Fibroblast of lung (primary cell): ENCODE data around the gene CATSPER2. TPM values are rescaled to one million over a fixed set of nuclear protein-coding genes. Genes with fewer than 3 reads are reported as not detected.
"Not testable (repeated sequence)": the region's sequence is repeated elsewhere in the genome, so short reads cannot be mapped to it uniquely, and the experiment has no call there.

ENCODE experiments used
- DNase-seq, 2 donors: peaks; one replicate each; pipeline versions ENCODE4 v3.0.0 to v3.0.0-alpha.2; 2010; ENCODE audit warnings: low read depth in 2 of 2
- H2AFZ ChIP-seq: 2 replicates; pipeline ENCODE4 v1.5.1; 2012; ENCODE audit warnings: low read length, control low read depth, inconsistent platforms
- H3K27ac ChIP-seq: 2 replicates; pipeline ENCODE4 v1.5.1; 2011; ENCODE audit warnings: low read length, control low read depth; ENCODE audit not compliant: insufficient read depth
- H3K27me3 ChIP-seq: 2 replicates; pipeline ENCODE4 v1.5.1; 2011; ENCODE audit warnings: mild to moderate bottlenecking, low read length; ENCODE audit not compliant: control insufficient read depth, insufficient read depth
- H3K36me3 ChIP-seq: 2 replicates; pipeline ENCODE4 v1.5.1; 2011; ENCODE audit warnings: low read length; ENCODE audit not compliant: control insufficient read depth, insufficient read depth
- H3K4me1 ChIP-seq: 2 replicates; pipeline ENCODE4 v1.5.1; 2011; ENCODE audit warnings: low read length; ENCODE audit not compliant: control insufficient read depth, insufficient read depth; ENCODE audit errors: extremely low read depth
- H3K4me2 ChIP-seq: 2 replicates; pipeline ENCODE4 v1.5.1; 2011; ENCODE audit warnings: low read length, control low read depth; ENCODE audit not compliant: insufficient read depth; ENCODE audit errors: extremely low read depth
- H3K4me3 ChIP-seq, 4 experiments: fragments of 200-600 bp in 1 of 4; sonication (generic) in 1 of 4; replicated peaks in 1 of 4; 2 replicates each; pipeline ENCODE4 v1.5.1; 2011 to 2016; ENCODE audit warnings: low read length in 4 of 4, low read depth in 3 of 4, mild to moderate bottlenecking in 3 of 4, control low read depth in 2 of 4, inconsistent platforms in 1 of 4, mixed read lengths in 1 of 4; ENCODE audit not compliant: insufficient read depth in 1 of 4; ENCODE audit errors: control extremely low read depth in 1 of 4
- H3K79me2 ChIP-seq: 2 replicates; pipeline ENCODE4 v1.5.1; 2012; ENCODE audit warnings: mild to moderate bottlenecking, low read length, inconsistent platforms; ENCODE audit not compliant: control insufficient read depth, insufficient read depth
- H3K9ac ChIP-seq: 2 replicates; pipeline ENCODE4 v1.5.1; 2011; ENCODE audit warnings: mild to moderate bottlenecking, low read length, control low read depth; ENCODE audit not compliant: insufficient read depth
- H3K9me3 ChIP-seq: 2 replicates; pipeline ENCODE4 v1.5.1; 2012; ENCODE audit warnings: low read depth, low read length; ENCODE audit not compliant: control insufficient read depth, insufficient read depth
- H4K20me1 ChIP-seq: 2 replicates; pipeline ENCODE4 v1.5.1; 2011; ENCODE audit warnings: low read length; ENCODE audit not compliant: control insufficient read depth, insufficient read depth; ENCODE audit errors: extremely low read depth
- EZH2 ChIP-seq: IDR thresholded peaks from 2 replicates; pipeline ENCODE4 v1.5.1; 2012; ENCODE audit warnings: low read length, control low read depth, mild to moderate bottlenecking; ENCODE audit errors: missing control alignments
- polyA plus RNA-seq, 2 donors: library from polyadenylated mRNA; depleted of rRNA in 1 of 2; stranded (reverse) in 1 of 2; unstranded in 1 of 2; fragments of >200 nt; gene quantifications; 2 replicates each; pipeline ENCODE4 v1.2.1, GENCODE V29; 2011 to 2012; ENCODE audit warnings: missing spikeins in 1 of 2
- total RNA-seq: library from RNA; depleted of rRNA; stranded (reverse); fragments of >200 nt; gene quantifications from 2 replicates; pipeline ENCODE4 v1.2.1, GENCODE V29; 2014
- TF ChIP-seq, protein P1 (sequence below), 2 donors: IDR thresholded peaks in 1 of 2; conservative IDR thresholded peaks in 1 of 2; 1 replicate in 1 of 2; 2 replicates in 1 of 2; pipeline ENCODE4 v1.5.1; 2011 to 2012; ENCODE audit warnings: low read length in 2 of 2, control low read depth in 1 of 2, inconsistent platforms in 1 of 2, low read depth in 1 of 2, mild to moderate bottlenecking in 1 of 2

CATSPER2 gene
- total and polyA plus RNA-seq, 2 donors (not counting 1 experiment from before 2014, with no cell fraction given) = 0.84 to 2.3 TPM

- Histone ChIP-seq H3K4me1 (no peaks in the 10 kb centered on the region), H3K4me3 (no peak overlapping the region), H3K27ac (no peak overlapping the region), H3K9ac (no peak overlapping the region), H3K79me2 (no peaks in the 10 kb centered on the region), H3K4me2 (no peak overlapping the region), H3K9me3 (no peaks in the 10 kb centered on the region), H3K36me3 (no peaks in the 10 kb centered on the region), H4K20me1 (no peaks in the 10 kb centered on the region), H2AFZ (no peak overlapping the region), H3K27me3 (no peaks in the 10 kb centered on the region)
- no peak for DNase-seq
- no peak for TF ChIP-seq EZH2
- TF ChIP-seq, protein P1, sequence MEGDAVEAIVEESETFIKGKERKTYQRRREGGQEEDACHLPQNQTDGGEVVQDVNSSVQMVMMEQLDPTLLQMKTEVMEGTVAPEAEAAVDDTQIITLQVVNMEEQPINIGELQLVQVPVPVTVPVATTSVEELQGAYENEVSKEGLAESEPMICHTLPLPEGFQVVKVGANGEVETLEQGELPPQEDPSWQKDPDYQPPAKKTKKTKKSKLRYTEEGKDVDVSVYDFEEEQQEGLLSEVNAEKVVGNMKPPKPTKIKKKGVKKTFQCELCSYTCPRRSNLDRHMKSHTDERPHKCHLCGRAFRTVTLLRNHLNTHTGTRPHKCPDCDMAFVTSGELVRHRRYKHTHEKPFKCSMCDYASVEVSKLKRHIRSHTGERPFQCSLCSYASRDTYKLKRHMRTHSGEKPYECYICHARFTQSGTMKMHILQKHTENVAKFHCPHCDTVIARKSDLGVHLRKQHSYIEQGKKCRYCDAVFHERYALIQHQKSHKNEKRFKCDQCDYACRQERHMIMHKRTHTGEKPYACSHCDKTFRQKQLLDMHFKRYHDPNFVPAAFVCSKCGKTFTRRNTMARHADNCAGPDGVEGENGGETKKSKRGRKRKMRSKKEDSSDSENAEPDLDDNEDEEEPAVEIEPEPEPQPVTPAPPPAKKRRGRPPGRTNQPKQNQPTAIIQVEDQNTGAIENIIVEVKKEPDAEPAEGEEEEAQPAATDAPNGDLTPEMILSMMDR (conservative IDR thresholded peaks at IDR 0.05 in 1 of 2, IDR thresholded peaks at IDR 0.05 in 1 of 2; ENCODE audit: low read depth in 1 of 2, low read length in 2 of 2) = no peak
Measured at GRCh38 chr15:43625106-43625505, 23.5 kb downstream of the CATSPER2 start.

- not testable (repeated sequence) for H3K36me3 ChIP-seq, H3K4me1 ChIP-seq, H3K27me3 ChIP-seq, H3K4me3 ChIP-seq, H3K27ac ChIP-seq, H3K4me2 ChIP-seq, H4K20me1 ChIP-seq, H3K9me3 ChIP-seq, H2AFZ ChIP-seq, H3K9ac ChIP-seq, DNase-seq, H3K79me2 ChIP-seq
Measured at GRCh38 chr15:43622068-43622799, 26.4 kb downstream of the CATSPER2 start.

DNA sequence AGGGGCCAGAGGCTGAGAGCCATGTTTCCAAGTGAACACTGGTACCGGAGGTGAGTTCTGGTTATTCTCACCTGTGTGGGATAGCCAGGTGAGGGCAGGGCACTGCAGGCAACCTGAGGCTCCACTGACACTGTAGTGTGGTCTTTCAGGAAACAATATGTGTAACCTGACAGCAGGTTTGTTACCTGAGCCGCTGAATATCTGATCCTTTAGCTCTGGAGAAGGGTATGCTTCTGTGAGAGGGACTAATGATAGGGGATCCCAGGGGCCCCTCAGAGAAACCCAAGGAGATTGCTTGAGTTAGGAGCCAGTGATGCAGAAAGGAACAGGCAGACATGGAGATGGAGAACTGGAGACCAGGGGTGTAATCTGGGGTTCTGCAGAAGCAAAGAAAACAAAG lies 29.9 kb downstream of the CATSPER2 start, which contains the start of gene STRC:
TSS of gene STRC (minus strand) at position 101 of the 400 bp plus-strand sequence. CDS start at position 23, 78 bp downstream.
- H3K27me3 ChIP-seq, H2AFZ ChIP-seq, H3K79me2 ChIP-seq, H3K36me3 ChIP-seq, H3K4me1 ChIP-seq, H3K4me3 ChIP-seq, H3K4me2 ChIP-seq, H4K20me1 ChIP-seq, H3K27ac ChIP-seq, H3K9me3 ChIP-seq, DNase-seq, H3K9ac ChIP-seq: not testable (repeated sequence)

- H3K27me3 ChIP-seq, H3K9me3 ChIP-seq, DNase-seq, H3K79me2 ChIP-seq, H3K36me3 ChIP-seq, H4K20me1 ChIP-seq, H3K4me3 ChIP-seq, H3K4me1 ChIP-seq, H3K9ac ChIP-seq, H3K4me2 ChIP-seq, H2AFZ ChIP-seq, H3K27ac ChIP-seq: not testable (repeated sequence)
Measured at GRCh38 chr15:43617750-43618149, 30.9 kb downstream of the CATSPER2 start.

DNA sequence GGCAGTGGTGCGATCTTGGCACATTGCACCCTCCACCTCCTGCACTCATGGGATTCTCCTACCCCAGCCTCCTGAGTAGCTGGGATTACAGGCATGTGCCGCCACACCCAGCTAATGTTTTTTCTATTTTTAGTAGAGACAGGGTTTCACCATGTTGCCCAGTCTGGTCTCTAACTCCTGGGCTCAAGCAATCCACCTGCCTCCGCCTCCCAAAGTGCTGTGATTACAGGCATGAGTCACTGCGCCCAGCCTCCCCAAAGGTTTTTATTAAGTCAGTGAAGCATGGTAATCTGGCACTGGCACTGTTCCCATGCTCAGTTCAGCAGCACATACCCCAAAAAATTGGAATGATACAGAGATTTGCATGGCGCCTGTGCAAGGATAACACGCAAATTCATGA lies 46.4 kb downstream of the CATSPER2 start:
- not testable (repeated sequence) for H3K4me2 ChIP-seq, H3K27me3 ChIP-seq, H3K9ac ChIP-seq, H3K4me1 ChIP-seq, H3K4me3 ChIP-seq, H3K27ac ChIP-seq, H4K20me1 ChIP-seq, H3K9me3 ChIP-seq, H3K36me3 ChIP-seq, H2AFZ ChIP-seq, H3K79me2 ChIP-seq
- DNase-seq = peak in 1 of 2 donors; percentile 36

DNA sequence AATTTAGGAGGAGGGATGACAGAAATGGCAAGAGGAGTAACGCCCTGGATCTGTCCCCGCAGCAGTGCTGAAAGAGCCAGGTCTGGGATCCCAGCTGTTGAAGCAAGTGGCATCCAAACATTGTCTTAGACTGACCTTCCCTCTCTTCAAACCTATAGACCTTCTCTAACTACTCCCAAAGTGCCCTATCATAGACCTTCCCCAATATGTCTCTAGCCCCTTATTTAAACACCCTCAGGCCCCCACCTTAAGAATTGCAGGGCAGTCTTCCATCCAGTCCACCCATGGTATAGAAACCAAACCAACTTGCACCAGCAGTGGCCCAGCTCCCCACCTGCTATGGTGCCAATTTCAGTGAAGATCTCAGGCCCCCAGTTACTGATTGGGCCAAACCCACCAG lies 48.4 kb downstream of the CATSPER2 start:
- H3K27ac ChIP-seq, H3K79me2 ChIP-seq, H3K4me1 ChIP-seq, H3K27me3 ChIP-seq, H3K36me3 ChIP-seq, H3K9ac ChIP-seq, H3K4me3 ChIP-seq, H3K9me3 ChIP-seq, H4K20me1 ChIP-seq, H3K4me2 ChIP-seq, DNase-seq, H2AFZ ChIP-seq: not testable (repeated sequence)
